ENCODE results near the gene ZBTB7A.

ZBTB7A gene

GRCh38 chr19:4093643-4094175 lies 27.0 kb upstream of the ZBTB7A start:
- no peak for DNase-seq

DNA sequence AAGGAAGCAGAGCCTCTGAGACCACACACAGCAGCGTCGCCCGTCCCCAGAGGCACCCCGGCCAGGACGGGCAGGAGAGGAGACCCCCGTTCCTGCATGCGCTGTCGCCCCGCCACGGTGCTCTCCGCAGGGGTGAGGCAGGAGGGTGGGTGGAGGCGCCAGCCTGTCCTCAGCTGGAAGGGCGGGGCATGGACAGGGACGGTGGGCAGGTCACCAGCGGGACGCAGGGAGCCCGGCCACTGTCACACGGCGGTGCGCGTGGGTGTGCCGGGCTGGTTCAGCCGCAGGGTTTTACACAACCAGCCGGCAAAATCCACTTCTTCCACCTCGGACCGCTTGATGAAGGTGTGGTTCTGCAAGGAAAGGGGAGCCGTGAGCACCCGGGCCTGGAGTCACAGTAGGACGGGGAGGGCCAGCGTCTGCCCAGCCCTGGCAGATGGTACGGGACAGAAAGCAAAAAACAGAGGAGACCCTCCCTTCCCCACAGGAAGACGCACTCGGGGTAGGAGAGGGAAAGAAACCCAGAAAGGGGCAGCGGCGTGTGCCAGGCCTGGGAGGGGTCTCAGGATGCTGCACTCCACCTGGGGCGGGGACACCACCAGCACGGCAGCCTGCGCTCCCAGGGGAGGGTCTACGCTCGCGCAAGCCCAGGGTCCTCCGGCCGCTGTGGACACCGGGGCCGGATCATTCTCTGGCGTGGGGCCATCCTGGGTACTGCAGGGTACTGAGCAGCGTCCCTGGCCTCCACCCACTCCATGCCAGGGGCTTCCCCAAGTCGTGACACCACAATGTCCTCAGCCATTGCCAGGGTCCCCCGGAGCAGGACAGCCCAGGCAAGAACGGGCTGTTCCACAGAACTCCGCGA lies 23.9 kb upstream of the ZBTB7A start:
- DNase-seq, result no peak

DNA sequence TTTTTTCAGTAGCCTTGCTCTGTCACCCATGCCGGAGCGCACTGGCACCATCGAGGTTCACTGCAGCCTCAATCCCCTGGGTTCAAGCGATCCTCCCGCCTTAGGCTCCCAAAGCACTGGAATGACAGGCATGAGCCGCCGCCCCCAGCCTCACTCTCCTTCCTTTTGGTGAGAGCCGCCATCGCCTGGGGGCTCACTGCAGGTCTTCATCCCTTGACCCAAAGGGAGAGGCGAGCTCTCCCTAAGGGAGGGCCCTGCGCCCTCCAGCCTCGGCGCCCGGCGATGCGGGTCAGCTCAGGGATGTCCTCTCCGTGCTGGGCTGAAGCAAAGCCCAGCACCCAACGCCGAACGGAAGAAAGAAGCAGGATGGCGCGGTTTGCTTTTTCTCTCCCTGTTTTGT lies 23.2 kb upstream of the ZBTB7A start:
- no peak for DNase-seq

DNA sequence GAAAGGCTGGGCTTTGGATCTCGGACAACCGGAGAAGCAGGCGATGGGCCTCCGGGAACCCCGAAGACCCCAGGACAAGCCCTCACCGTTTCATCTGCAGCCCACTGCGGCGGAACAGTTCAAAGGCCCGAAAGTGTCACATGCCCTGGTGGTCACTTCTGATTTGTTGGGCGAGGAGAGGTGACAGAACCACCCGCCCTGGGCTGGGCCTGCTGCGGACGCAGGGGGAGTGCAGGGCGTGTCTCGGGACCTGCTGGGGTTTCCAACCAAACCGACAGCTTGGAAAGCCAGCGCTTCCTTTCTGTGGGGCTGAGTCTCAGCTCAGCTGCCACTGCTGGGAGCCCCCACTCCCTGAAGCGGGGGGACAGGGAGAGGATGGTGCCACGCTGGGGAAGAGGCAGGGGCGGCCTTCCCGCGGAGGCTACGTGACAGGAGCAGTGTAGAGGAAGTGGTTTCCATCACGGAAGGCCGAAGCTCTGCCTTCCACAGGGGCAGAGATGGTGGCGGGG lies 22.8 kb upstream of the ZBTB7A start:
- DNase-seq, result no peak

DNA sequence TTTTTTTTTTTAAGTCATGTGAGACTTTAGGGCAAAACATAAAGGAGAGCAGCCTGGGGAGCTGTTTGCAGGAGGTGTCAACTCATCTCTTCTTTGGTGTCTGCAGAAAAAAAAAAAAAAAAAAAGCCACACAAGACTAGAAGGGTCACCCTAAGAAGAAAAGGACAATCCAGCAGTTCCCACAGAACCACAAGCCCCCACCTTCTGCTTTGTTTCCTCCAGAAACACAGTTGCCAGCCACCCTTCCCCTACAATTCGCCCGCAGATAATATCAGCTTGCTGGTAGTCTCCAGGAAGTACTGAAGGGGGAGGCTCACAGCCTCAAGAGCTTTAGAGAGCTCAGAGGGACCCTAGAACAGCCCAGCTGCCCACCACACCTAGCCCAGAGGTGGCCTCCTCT lies 22.3 kb upstream of the ZBTB7A start:
- no peak for DNase-seq

DNA sequence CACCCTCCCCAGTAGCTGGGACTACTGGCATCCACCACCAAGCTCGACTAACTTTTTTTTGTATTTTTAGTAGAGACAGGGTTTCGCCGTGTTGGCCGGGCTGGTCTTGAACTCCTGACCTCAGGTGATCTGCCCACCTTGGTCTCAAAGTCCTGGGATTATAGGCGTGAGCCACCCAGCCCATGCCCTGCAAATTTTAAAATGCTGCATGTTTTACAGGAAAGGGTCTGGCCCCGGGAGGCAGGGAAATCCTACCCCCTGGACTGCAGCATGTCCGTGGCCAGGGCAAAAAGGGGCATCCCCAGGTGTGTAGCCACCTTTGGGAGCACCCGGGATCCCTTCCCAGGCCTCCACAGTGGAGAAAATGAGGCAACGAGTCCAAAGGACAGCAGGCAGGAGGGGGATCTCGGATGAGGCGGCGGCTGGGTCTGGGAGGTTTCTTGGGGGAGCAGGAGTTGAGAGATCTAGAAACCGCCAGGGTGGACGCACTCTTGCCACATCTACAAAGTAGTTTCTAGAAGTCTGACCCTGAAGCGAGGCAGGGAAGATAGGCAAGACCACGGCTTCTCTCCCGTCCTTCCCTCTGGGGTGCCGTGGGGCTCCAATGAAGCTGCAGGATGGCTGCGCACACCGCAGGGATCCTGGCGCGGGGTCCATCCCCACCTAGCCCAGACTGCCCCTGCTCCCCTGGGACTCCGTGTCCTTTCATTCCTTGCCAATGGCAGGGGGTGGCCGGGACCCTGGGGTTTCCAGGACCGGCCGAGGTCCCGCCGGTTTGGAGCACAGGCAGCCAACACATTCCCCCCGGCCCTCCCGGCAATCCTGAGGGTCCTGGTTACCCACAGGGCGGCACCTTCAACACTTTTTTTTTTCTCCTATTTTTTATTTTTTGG lies 21.3 kb upstream of the ZBTB7A start:
- DNase-seq, result no peak

- DNase-seq, result no peak
Observed at GRCh38 chr19:4086411-4086867, 19.7 kb upstream of the ZBTB7A start.

DNA sequence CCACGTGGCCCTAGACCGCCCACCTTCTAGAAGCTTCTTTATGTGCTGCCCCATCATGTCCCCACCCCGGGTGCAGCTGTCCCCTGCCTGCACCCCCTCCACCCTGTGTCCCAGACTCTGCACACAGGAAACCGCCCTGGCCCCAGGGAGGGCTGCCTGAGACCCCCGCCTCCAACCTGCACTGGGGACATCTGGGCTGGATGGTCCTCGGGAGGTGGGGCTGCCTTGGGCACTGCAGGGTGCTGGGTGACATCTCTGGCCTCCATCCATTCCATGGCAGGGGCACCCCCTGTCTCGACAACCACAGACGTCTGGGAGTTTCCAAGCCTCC lies 17.8 kb upstream of the ZBTB7A start:
- no peak for DNase-seq

DNA sequence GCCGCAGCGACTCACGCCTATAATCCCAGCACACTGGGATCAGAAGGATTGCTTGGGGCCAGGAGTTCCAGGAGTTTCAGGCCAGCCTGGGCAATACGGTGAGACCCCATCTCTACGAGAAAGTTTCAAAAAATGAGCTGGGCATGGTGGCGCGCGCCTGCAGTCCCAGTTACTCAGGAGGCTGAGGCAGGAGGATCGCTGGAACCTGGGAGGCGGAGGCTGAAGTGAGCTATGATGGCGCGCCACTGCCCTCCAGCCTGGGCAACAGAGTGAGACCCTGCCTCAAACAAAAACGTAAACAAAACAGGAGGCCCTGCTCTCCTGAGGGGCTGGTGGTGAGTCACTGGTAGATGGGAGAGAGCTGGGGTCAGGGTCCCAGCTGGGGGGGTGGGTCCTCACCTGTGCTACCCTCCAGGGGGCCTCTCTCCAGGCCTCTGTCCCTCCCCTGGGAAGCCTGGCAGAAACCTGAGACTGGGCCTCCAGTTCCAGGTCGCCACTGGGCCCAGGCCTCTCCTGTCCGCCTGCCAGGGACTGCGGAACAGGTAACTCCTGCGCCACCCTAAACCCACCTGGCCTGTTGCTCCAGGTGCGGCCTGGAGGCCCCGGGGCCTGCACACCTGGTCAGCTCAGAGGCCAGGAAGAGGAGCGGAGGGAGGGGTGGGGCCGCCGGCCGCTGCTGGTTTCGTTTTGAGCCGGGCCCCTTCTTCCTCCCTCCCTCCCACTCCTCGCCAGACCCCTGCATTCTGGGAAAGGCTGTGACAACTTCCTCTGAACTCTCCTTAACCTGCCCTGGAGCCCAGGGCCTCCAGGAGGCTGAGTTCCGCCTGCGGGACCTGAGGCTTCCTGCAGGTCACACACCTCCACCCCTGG lies 17.2 kb upstream of the ZBTB7A start:
- DNase-seq, result no peak

DNA sequence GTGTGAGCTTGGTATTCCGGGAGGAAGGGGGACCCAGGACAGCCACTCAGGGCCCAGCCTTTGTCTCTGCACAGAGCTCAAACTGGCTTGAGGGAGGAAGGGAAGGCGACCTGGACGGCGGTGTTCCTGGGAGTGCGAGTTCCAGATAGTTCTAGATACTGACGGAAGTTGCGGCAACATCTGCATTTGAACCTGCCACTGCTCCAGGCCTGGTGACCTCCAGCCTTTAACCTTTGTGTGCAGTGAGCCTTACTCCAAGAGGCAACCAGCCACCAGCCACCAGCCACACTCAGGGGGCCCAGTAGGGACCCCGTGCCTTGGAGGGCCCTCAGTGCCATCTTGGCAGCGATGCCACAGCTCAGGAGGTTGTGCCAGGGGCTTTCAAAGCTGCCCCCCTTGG lies 15.5 kb upstream of the ZBTB7A start:
- DNase-seq, result no peak

GRCh38 chr19:4081441-4082129 lies 14.9 kb upstream of the ZBTB7A start:
- no peak for DNase-seq

GRCh38 chr19:4080473-4080872 lies 13.8 kb upstream of the ZBTB7A start:
- DNase-seq, result no peak

DNA sequence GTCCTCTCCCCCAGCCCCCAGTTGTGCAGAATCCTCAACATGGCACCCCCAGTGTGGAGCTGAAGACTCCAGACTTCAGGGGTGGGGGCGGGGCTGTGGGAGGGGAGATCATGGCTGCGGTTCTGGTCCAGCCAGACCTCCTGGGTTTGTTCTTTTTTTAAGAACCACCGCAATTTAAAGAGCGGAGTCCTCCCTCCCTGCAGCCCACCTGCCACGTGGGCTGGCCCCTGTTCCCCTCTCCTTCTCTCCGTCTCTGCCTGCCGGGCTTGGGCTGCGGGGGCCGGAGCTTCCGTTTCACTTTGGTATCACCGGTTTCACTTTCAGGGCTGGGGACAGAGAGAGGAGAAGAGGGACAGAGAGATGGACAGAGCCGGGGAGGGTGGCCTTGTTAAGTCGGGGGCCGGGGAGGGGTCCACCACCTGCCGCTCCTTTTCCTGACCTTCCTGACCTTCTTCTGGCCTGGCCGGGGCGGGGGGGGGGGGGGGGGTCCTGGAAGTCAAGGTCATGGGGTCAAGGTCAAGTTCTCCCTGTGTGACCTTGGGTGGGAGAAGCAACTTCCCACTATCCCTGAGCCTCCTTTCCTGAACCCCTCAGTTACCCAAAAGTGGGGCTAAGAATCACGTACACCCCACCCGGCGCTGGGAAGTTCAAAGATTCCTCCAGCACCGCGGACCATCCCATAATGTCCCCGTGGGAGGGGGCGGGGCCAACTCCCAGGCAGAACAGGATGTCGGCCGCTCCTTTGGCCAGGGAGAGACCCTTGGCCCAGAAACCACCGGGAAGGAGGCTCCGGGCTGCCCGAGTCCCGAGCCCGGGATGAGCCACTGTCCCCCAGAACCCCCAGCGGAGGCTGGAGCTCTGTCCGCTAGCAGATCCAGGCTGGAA lies 11.3 kb upstream of the ZBTB7A start:
- no peak for DNase-seq

- no peak for DNase-seq
Observed at GRCh38 chr19:4077007-4077374, 10.3 kb upstream of the ZBTB7A start.

- DNase-seq, result no peak
Observed at GRCh38 chr19:4075373-4075772, 8.7 kb upstream of the ZBTB7A start.

DNA sequence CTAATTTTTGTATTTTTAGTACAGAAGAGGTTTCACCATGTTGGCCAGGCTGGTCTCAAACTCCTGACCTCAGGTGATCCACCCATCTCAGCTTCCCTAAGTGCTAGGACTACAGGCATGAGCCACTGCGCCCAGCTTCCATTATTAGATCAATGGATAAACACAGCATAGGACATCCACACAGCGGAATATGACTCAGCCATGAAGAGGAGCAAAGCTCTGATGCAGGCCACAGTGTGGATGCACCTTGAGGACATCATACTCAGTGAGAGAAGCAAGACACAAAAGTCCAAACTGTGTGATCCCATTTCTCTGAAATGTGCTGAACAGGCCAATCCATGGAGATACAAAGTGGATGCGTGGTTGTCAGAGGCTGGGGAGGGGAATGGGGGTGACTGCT lies 4.9 kb upstream of the ZBTB7A start:
- DNase-seq, result no peak

GRCh38 chr19:4069331-4069959 lies 2.7 kb upstream of the ZBTB7A start:
- DNase-seq, result no peak

GRCh38 chr19:4068047-4068966 lies 1.6 kb upstream of the ZBTB7A start:
- DNase-seq, result no peak

DNA sequence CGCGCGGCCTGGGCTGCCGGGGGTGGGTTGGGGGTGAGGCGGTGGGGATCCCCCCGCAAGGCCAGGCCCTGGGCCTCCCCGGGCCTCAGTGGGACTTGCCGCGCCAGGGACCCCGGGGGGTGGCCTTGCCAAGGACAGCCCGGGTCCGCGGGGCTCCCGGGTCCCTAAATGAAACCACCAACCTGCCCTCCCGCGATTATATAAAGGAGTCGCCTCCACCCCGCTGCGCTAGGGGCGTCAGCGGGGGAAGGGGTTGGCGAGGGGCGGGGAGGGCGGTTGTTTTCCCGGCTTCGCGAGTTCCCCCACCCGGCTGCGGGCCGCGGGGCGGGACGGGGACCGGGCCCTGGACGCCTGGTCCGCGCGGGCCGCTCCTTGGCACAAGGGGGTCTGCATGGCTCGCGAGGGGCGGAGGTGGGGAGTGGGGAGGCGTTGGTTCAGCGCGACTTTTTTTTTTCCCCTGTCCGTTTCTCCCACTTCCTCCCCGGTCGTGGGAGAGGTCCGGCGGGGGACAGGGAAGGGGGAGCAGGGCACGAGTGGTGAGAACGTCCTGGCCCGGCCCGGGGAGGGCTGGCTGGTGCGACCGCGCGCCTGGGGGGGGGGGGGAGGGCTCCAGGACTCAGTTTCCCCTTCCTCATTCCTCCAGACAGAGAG lies 822 bp upstream of the ZBTB7A start:
- no peak for DNase-seq
